GM10847 (cell line): ENCODE measurements around the gene MAP2K5.
A peak's percentile ranks its signal among the peaks of the same experiment; 100 is the strongest.

Experiments used
- POLR2A ChIP-seq: IDR thresholded peaks from 2 replicates; pipeline ENCODE4 v1.6.1; 2011; ENCODE audit not compliant: insufficient read length; ENCODE audit errors: extremely low read depth

MAP2K5 gene

DNA sequence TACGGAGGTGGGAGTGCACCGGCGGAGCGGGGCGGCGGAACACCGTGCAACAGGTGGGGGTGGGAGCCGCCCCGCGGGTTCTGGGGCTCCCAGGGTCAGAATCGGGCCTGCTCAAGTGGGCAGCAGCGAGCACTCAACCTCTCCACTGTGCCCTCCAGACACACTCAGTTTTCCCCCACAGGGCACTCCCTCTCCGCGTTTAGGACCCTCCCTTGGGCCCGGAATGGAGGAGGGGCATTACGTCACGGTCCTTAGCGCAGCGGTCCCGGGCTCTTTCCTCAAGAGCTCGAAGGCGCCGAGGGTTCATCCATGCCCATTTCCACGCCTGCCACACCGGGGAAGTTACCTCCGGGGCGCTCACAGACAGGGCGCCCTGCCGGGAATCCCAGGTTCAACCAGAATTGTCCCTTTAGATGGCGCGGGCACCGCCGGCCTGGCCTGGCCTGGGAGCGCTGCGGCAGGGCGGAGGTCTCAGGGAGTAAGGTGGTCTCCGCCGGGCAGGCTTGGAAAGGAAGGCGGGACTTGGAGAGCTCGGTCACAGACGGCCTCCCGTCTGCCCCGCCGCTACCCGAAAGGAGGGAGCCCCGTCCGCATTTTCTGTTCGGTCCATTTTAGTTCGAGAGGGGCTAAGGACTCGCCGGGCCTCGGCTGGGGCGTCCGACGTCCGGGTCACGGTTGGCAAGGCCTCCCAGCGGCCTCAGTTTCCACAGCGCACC lies 292.2 kb downstream of the MAP2K5 start:
- TF ChIP-seq POLR2A: no peak

DNA sequence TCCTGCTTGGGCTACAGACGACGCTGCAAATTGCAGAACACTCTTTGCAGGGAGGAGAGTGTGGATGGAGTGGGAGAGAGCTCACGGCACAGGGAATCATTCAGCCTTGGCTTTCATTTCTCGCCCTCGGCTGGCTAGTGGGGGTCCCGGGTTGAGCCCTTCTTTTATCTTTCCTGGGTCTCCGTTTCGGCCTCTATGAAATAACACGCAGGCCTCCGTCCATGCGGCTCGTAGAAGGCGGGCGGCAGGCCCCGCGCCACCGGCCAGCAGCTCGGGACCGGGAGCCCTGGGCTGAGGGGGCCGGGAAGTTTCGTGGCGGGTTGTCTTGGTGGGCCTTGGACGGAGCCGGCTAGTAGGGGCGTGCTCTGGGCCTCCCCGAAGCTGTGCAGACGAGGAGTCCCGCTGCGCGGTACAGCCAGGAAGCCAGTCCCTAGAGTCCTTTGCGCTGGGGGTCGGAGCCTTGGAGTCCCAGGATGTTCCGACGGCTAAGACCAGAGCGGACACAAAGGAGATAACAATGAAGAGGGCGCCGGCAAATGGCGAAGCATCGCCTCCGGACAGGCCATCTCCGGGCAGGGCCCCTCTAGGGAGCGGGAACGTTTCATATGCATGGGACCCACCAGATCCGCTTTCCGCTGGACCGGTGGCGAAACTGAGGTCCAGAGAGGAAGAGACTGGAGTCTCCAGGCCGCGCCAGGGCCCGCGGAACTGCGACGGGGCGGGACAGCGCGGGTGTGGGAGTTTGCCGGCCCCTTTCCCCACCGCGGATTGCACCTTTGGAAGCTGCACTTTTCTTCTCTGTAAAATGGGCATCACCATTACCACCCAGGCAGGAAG lies 293.0 kb downstream of the MAP2K5 start:
- TF ChIP-seq POLR2A: no peak

DNA sequence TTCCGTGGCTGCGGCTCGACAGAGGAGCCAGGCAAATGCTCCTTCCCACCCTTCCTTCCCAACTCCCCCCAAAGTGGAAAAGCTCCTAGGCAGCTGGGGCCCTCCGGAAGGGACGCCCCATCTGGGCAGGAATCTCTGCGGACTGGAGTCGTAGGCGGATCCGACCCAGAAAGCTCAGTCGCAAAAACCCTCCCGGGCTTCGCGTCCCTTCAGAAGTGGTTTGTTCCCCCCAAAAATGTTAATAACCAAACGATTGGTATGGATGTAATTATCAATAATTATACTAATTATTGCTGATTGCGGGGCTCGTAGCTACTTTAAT lies 293.6 kb downstream of the MAP2K5 start:
- no peak for TF ChIP-seq POLR2A

DNA sequence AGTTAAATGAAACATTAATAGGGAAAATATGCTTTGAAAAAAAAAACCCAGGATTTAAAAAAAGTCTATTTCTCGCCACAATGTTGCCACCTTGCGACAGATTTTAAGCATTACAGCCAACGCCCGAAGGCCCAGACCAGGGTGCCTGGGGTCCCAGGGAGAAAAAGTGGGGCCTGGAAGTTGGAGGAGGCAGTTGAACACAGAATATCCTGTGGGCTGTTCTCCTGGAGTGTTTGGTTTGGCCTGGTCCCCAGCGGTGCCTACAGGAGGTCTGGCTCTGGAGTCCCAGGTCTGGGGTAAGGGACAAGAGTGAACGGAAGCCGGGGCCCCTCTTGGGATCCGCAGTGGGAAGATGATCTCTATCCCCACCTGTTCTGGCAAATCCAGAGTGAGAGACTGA lies 294.0 kb downstream of the MAP2K5 start:
- no peak for TF ChIP-seq POLR2A

DNA sequence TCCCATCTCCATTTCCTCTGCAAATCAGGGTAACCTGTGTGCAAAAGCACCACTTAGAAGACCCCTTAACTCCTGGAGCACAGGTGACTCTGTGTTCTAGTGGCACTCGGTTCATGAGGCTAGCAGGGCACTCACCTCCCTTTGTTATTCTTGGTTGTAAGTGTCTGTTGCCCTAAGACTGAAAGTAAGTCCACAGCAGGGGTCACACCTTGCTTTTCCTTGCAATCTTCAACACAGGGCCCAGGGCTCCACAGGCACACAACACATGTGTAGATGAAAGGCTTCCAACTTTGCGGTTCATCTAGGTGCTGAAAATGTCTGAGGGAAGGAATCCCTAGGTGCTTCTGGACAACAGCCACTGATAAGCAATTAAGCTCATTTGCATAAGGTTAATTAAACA lies 294.5 kb downstream of the MAP2K5 start:
- TF ChIP-seq POLR2A: no peak

DNA sequence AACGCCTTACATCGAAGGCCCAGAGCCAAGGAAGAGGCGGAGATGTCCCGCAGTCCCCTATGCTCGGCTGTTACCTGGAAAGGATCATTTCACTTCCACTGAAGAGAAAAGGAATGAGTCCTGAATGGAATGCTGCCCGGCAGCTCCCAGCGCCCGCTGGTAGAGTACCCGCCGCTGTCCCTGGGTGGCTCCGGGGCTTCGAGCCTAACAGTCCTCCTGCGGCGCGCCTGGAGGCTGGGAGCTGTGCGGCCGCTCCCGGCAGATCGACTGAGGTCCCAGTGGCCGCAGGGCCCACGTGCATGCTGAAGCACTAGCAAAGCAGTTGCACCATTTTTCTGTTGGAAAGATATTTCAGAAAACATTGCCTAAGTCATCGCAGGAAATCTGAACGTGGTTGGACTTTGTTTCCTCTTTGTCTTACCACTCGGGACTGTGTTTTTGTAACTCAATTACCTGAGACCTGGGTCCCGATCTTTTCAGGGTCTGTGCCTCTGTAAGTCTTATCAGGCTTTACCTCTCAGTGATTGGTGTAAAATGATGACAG lies 296.4 kb downstream of the MAP2K5 start:
- no peak for TF ChIP-seq POLR2A

DNA sequence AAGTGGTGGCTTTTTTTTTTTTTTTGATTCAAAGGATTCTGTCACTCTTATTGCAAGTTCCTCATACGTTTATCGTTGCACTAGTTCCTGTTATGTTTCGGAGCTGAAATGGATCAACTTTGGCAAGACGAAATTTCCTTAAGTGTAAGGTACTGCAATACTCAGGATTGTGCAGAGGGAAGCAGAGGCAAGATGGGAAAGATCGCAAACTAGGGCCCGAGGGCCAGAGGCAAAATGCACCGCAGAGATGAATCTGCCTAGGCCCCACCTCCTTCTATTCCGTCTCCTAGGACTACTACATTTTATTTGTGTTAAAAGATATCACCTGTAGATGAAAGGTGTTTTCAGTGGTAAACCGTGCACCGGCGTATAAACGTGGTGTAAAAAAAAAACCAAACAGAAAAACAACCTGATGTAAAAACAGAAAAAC lies 297.0 kb downstream of the MAP2K5 start:
- TF ChIP-seq POLR2A: no peak

DNA sequence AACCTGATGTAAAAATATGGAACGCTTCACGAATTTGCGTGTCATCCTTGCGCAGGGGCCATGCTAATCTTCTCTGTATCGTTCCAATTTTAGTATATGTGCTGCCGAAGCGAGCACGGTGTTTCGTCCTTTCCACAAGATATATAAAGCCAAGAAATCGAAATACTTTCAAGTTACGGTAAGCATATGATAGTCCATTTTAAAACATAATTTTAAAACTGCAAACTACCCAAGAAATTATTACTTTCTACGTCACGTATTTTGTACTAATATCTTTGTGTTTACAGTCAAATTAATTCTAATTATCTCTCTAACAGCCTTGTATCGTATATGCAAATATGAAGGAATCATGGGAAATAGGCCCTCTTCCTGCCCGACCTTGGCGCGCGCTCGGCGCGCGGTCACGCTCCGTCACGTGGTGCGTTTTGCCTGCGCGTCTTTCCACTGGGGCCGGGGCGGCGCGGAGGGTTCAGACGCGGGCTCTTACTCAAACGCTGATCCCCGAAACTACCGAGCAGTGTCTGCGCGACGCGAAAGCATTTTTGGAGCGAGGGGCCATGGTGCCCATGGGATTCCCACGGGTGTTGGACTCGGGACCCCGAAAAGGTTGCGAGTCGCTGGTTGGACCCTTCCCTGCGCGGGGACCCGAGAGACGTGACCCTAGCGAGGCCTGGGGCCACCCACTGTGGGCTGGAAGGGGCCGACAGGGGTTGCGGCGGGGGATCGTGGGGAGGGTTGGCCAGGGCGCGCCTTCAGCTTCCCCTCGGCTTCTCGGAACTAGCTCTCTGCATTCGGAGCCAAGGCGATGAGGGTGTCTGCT lies 297.6 kb downstream of the MAP2K5 start, which contains the start of gene RNU6-1:
Gene RNU6-1 (minus strand): TSS at position 117 of the 820 bp plus-strand sequence.
- TF ChIP-seq POLR2A: peak; percentile 75

DNA sequence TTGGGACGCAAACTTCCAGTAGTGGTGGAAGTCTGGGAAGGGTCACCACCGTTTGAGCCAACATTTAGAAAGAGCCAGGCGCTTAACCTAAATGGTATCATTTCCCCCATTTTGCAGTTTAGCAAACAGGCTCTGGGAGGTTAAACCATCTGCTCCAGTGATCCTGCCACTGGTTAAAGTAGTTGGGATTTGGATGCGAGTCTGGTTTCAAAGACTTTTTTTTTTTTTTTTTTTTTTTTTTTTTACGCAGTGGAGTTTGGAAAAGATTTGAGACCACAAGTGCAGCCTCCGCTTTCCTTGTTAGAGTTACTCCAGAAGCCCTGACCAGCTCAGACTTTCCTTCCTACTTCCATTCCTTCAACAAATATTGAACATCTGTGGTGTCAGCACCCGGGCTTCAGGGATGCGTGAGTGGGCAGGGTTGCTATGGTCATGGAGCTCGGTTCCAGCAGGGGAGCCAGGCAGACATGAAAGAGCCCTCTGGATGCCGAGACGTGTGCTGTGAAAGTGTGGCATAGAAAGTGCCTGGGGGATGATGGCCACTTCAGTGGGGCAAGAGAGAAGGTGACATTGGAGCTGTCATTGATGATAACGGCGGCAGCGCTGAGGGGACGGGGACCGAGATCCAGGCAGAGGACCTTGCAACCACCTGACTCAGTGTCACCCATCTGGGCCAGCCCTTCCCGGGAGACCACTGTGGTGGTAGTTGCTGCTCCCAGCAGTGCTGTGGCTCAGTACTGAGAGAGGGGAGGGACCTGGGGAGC lies 298.4 kb downstream of the MAP2K5 start:
- no peak for TF ChIP-seq POLR2A

DNA sequence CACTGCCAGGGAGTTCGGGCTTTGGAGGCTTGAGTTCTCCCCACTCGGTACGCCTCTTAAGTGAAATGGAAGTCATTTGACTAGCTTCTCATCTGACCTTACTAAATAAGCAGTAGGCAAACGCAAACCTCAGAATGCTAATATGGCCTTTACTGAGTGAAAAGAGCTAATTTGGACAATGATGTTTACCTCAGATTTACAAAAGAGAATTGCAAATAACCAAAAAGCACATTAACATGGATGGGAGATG lies 298.9 kb downstream of the MAP2K5 start:
- TF ChIP-seq POLR2A: no peak

DNA sequence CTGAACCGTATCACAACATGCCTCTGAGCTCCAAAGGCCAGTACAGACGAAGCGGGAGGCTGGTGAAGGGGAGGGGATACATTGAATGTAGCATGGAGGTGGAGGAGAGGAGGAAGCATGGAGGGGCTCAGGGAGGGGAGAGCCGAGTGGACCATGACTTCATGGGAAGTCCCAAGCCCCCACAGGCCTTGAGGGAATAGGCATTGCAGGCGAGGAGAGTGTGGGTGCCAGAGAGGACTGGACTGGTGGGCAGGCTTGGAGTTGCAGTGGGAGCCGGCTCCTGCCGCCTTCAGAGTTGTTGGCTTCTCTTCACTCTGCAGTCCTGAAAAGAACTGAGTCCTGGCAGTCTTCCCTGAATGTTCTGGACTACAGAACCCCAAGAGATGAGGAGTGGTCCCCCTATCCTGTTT lies 300.6 kb downstream of the MAP2K5 start:
- no peak for TF ChIP-seq POLR2A

DNA sequence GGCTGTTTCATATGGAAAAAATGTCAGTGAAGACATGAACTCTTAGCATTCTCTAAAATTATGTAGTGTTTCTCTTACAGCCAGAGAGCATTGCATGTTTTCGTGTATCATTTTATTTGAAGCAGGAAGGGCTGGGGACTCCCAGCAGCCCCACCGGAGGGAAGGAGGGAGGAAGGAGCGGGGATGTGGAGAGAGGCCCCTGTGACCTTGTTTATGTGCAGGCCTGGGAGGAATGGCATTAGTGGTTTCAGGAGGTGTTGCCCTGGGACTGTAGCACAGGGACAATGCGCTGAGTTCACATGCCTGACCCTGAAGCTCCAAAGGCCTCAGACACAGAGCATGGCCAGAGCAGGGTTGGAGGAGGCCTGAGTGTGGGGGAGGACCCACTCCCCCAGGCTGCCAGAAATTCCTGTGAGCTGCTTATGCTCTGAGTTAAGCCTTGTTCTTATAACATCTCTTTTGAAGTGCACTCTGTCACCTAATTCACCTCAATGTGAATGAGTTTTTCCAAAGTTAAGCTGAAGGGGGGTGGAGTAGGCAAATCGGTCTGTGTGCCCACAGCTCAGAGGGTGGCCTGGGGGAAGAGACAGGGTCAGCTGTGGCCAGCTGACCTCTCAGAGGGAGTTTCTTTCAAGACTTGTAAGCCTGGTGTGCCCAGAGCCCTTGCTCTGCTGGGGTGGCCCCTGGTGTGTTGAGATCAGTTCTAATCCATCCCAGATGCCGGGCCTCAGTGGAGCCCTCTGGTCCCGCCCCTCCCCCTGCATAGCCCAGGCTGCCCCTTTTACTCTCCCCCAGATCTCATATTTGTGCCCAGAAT lies 301.3 kb downstream of the MAP2K5 start:
- TF ChIP-seq POLR2A: no peak

DNA sequence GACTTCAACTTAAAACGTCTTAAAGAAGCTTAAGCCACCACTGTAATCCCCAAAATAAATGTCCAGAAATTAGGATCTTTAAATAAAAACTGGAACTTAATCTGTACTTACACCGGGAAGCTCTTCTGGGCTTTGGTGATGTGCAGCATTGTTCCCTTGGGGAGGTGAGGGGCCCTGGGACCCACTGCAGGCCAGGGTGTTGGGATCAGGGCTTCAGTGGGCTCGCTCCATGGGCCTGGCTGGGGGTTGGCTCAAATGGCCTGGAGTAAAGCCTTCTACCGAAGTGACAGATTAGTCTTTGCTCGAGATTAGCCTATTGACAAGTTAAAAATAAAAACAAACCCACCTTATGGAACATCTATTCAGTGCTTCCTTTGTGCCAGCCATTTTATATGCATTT lies 303.5 kb downstream of the MAP2K5 start:
- TF ChIP-seq POLR2A: no peak

DNA sequence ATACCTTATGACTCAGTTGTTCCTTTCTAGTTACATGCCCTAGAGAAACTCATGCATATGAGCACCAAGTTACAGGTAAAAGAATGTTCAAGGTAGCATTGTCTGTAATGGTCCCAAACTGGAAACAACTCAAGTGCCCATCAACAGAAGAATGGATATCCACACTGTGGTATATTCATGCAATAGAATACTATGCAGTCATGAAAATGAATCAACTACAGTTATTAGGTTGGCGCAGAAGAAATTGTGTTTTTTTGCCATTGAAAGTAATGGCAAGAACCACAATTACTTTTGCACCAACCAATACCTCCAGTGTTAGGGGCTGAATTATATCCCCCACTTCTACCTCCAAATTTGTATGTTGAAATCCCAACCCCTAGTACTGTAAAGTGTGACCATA lies 307.0 kb downstream of the MAP2K5 start:
- TF ChIP-seq POLR2A: no peak
